Tibial nerve (tissue), 4 donors: ENCODE measurements around the gene SYNPO2. TPM values are rescaled to one million over a fixed set of nuclear protein-coding genes. Genes with fewer than 3 reads are reported as not detected.
"Not testable (repeated sequence)": the region's sequence is repeated elsewhere in the genome, so short reads cannot be mapped to it uniquely, and the experiment has no call there.

ENCODE experiments used
- DNase-seq, 2 donors: peaks; one replicate each; pipeline ENCODE4 v3.0.0-alpha.2; 2019; ENCODE audit warnings: low spot score in 2 of 2
- H3K27ac ChIP-seq, 4 donors: fragments of 200-600 bp; sonication (generic) in 3 of 4; one replicate each; pipeline ENCODE4 v1.5.1; 2017 to 2019; ENCODE audit warnings: mild to moderate bottlenecking in 1 of 4
- H3K27me3 ChIP-seq, 2 donors: fragments of 200-600 bp; sonication (generic) in 1 of 2; one replicate each; pipeline versions ENCODE4 v1.5.1 to v1.6.0; 2017 to 2019
- H3K36me3 ChIP-seq, 3 donors: fragments of 200-600 bp; sonication (generic); one replicate each; pipeline ENCODE4 v1.5.1; 2018 to 2019
- H3K4me1 ChIP-seq, 4 donors: fragments of 200-600 bp; sonication (generic) in 3 of 4; one replicate each; pipeline ENCODE4 v1.5.1; 2017 to 2019
- H3K4me3 ChIP-seq, 4 donors: fragments of 200-600 bp; sonication (generic) in 3 of 4; one replicate each; pipeline ENCODE4 v1.5.1; 2017 to 2019; ENCODE audit warnings: mild to moderate bottlenecking in 1 of 4, moderate library complexity in 1 of 4
- H3K9me3 ChIP-seq, 4 donors: fragments of 200-600 bp; sonication (generic) in 3 of 4; one replicate each; pipeline ENCODE4 v1.5.1; 2017 to 2019
- CTCF ChIP-seq, 5 experiments: fragments of 200-600 bp in 3 of 5; fragments of 450-650 bp in 2 of 5; sonication (generic) in 3 of 5; IDR thresholded peaks; one replicate each; pipeline ENCODE4 v1.5.1; 2016 to 2019; ENCODE audit warnings: antibody characterized with exemption in 5 of 5, mild to moderate bottlenecking in 3 of 5, moderate library complexity in 2 of 5
- EP300 ChIP-seq, 2 donors: sonication (generic); formaldehyde crosslinking; IDR thresholded peaks; one replicate each; pipeline ENCODE4 v1.6.1; 2017; ENCODE audit warnings: antibody characterized with exemption in 2 of 2, mild to moderate bottlenecking in 1 of 2
- POLR2A ChIP-seq, 2 donors: fragments of 450-650 bp; IDR thresholded peaks; one replicate each; pipeline ENCODE4 v1.6.1; 2017; ENCODE audit warnings: antibody characterized with exemption in 2 of 2, mild to moderate bottlenecking in 2 of 2, moderate library complexity in 2 of 2
- WGBS, 2 donors: methylation state at CpG; one replicate each; pipeline ENCODE4 v1.1.5; 2018; 5-methylcytosine and 5-hydroxymethylcytosine counted together
- total RNA-seq, 4 donors: library from RNA; depleted of rRNA; stranded (reverse); fragments of >200 nt; gene quantifications; one replicate each; pipeline ENCODE4 v1.1.0, GENCODE V29; 2016

SYNPO2 gene
- total RNA-seq, 4 donors from 2014 or later, result 118 to 177 (median 138) TPM

GRCh38 chr4:119053997-119054396 lies 165.3 kb downstream of the SYNPO2 start:
- Histone ChIP-seq H3K9me3 (no peaks in the 10 kb centered on the region), H3K4me1 (no peaks in the 10 kb centered on the region), H3K4me3 (no peak overlapping the region), H3K27me3 (no peaks in the 10 kb centered on the region), H3K36me3 (no peaks in the 10 kb centered on the region), H3K27ac (no peak overlapping the region)
- no peak for DNase-seq
- no peak for TF ChIP-seq CTCF (IDR thresholded peaks at IDR 0.05)
- no peak for TF ChIP-seq EP300 (IDR thresholded peaks at IDR 0.05)
- no peak for TF ChIP-seq POLR2A (IDR thresholded peaks at IDR 0.05)
- WGBS, 2 donors, result 63% methylated on average over 6 to 10 of the region's 10 CpGs

DNA sequence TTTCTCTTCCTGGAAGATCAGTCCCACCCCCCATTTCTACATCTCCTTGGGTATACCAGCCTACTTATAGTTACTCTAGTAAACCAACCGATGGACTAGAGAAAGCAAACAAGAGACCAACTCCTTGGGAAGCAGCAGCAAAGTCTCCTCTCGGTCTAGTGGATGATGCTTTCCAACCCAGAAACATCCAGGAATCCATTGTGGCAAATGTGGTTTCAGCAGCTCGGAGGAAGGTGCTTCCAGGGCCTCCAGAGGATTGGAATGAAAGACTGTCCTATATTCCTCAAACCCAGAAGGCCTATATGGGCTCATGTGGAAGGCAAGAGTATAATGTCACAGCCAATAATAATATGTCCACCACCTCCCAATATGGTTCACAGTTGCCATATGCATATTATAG lies 168.8 kb downstream of the SYNPO2 start:
- TF ChIP-seq CTCF (IDR thresholded peaks at IDR 0.05) (no peak), POLR2A (IDR thresholded peaks at IDR 0.05) (no peak), EP300 (IDR thresholded peaks at IDR 0.05) (no peak)
- H3K27ac ChIP-seq, result no peak overlapping the region
- DNase-seq, result no peak
- H3K27me3 ChIP-seq, result no peaks in the 10 kb centered on the region
- WGBS, 2 donors, result 95% methylated on average over 3 of the region's 3 CpGs
- no peaks in the 10 kb centered on the region for H3K36me3 ChIP-seq
- no peak overlapping the region for H3K4me3 ChIP-seq
- no peaks in the 10 kb centered on the region for H3K4me1 ChIP-seq
- H3K9me3 ChIP-seq, result no peaks in the 10 kb centered on the region

DNA sequence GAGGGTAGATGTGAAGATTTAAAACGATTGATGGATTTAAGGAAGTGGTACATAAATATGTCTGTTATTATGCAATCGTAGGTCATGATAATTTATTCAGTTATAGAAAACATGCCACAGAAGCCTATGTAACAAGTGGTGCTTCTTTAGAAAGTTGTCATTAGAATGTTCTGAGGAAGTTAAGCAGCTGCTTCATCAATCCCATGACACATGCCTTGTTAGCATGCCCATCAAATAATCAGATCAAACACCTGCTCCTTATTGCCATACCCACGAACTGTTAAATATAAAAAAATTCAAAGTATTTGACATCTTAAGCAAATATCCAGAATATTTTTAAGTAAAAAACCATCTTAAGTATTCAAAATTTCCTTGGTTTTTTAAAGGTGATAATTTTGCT lies 170.6 kb downstream of the SYNPO2 start:
- no peaks in the 10 kb centered on the region for H3K9me3 ChIP-seq
- H3K27ac ChIP-seq, result no peak overlapping the region
- TF ChIP-seq EP300 (IDR thresholded peaks at IDR 0.05) (no peak), CTCF (IDR thresholded peaks at IDR 0.05) (no peak), POLR2A (IDR thresholded peaks at IDR 0.05) (no peak)
- no peaks in the 10 kb centered on the region for H3K27me3 ChIP-seq
- WGBS, 2 donors, result 64 to 72% methylated on average over 3 of the region's 3 CpGs
- no peak overlapping the region for H3K4me3 ChIP-seq
- no peaks in the 10 kb centered on the region for H3K4me1 ChIP-seq
- H3K36me3 ChIP-seq, result no peaks in the 10 kb centered on the region
- no peak for DNase-seq

DNA sequence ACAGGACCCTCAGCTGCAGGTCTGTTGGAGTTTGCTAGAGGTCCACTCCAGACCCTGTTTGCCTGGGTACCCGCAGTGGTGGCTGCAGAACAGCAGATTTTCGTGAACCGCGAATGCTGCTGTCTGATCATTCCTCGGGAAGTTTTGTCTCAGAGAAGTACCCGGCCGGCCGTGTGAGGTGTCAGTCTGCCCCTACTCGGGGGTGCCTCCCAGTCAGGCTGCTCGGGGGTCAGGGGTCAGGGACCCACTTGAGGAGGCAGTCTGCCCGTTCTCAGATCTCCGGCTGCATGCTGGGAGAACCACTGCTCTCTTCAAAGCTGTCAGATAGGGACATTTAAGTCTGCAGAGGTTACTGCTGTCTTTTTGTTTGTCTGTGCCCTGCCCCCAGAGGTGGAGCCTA lies 178.5 kb downstream of the SYNPO2 start:
- H3K4me1 ChIP-seq, H3K4me3 ChIP-seq, H3K36me3 ChIP-seq, H3K27ac ChIP-seq, H3K27me3 ChIP-seq, DNase-seq, H3K9me3 ChIP-seq: not testable (repeated sequence)
- WGBS, 2 donors, result 40 to 71% methylated on average over 2 to 12 of the region's 12 CpGs

DNA sequence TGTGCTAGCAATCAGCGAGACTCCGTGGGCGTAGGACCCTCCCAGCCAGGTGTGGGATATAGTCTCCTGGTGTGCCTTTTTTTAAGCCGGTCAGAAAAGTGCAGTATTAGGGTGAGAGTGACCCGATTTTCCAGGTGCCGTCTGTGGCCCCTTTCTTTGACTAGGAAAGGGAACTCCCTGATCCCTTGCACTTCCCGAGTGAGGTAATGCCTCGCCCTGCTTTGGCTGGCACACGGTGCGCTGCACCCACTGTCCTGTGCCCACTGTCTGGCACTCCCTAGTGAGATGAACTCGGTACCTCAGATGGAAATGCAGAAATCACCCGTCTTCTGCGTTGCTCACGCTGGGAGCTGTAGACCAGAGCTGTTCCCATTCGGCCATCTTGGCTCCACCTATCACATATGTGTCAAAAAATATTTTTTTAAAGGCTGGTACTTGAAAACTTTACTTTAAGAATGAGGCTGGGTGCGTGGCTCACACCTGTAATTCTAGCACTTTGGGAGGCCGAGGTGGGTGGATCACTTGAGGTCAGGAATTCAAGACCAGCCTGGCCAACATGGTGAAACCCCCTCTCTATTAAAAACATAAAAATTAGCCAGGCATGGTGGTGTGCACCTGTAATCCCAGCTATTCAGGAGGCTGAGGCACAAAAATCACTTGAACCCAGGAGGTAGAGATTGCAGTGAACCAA lies 179.2 kb downstream of the SYNPO2 start:
- not testable (repeated sequence) for H3K4me1 ChIP-seq, H3K27me3 ChIP-seq, H3K4me3 ChIP-seq, H3K27ac ChIP-seq, H3K36me3 ChIP-seq, H3K9me3 ChIP-seq, DNase-seq
- WGBS, 2 donors, result 80 to 90% methylated on average over 17 of the region's 17 CpGs

- H3K27ac ChIP-seq, result no peak overlapping the region
- no peaks in the 10 kb centered on the region for H3K9me3 ChIP-seq
- no peaks in the 10 kb centered on the region for H3K27me3 ChIP-seq
- H3K4me3 ChIP-seq, result no peak overlapping the region
- H3K4me1 ChIP-seq, result peaks cover 0 to 7% (median 0%) of the 10 kb centered on the region in 4 donors
- WGBS, 2 donors, result 30 to 38% methylated on average over 3 of the region's 3 CpGs
- no peaks in the 10 kb centered on the region for H3K36me3 ChIP-seq
- no peak for TF ChIP-seq POLR2A (IDR thresholded peaks at IDR 0.05)
- TF ChIP-seq EP300 (IDR thresholded peaks at IDR 0.05), result no peak
- no peak for TF ChIP-seq CTCF (IDR thresholded peaks at IDR 0.05)
- DNase-seq, result no peak
Observed at GRCh38 chr4:119068529-119068962, 179.9 kb downstream of the SYNPO2 start.
